Measurements from ENCODE around the gene ADGRF4.

DNA sequence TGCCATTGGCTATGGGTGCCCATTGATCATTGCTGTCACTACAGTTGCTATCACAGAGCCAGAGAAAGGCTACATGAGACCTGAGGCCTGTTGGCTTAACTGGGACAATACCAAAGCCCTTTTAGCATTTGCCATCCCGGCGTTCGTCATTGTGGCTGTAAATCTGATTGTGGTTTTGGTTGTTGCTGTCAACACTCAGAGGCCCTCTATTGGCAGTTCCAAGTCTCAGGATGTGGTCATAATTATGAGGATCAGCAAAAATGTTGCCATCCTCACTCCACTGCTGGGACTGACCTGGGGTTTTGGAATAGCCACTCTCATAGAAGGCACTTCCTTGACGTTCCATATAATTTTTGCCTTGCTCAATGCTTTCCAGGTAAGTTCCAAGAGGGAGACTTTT, 16.4 kb downstream of the ADGRF4 start:
- TF ChIP-seq, protein P1, sequence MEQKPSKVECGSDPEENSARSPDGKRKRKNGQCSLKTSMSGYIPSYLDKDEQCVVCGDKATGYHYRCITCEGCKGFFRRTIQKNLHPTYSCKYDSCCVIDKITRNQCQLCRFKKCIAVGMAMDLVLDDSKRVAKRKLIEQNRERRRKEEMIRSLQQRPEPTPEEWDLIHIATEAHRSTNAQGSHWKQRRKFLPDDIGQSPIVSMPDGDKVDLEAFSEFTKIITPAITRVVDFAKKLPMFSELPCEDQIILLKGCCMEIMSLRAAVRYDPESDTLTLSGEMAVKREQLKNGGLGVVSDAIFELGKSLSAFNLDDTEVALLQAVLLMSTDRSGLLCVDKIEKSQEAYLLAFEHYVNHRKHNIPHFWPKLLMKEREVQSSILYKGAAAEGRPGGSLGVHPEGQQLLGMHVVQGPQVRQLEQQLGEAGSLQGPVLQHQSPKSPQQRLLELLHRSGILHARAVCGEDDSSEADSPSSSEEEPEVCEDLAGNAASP (IDR thresholded peaks at IDR 0.05) = no peak
- TF ChIP-seq POLR2A (conservative IDR thresholded peaks at IDR 0.05) (no peak), ZC3H4 (CRISPR knock-in tag; IDR thresholded peaks at IDR 0.05; ENCODE audit: borderline replicate concordance) (no peak), ELF1 (tag; IDR thresholded peaks at IDR 0.05) (no peak), MAFK (IDR thresholded peaks at IDR 0.05; ENCODE audit: low read length) (no peak), TBL1XR1 (IDR thresholded peaks at IDR 0.05; ENCODE audit: low read length in 2 of 2) (no peak), NBN (IDR thresholded peaks at IDR 0.05; ENCODE audit: low read depth) (no peak)

All from K562 (cell line).